HEK293 (cell line): ENCODE data around the gene TARS3.
"Not testable (repeated sequence)": the region's sequence is repeated elsewhere in the genome, so short reads cannot be mapped to it uniquely, and the experiment has no call there.

ENCODE experiments used
- CTCF ChIA-PET: fragments of 350-600 bp; formaldehyde crosslinking; extraction: SDS; loops from one replicate; lab custom pipeline; 2021; ENCODE audit warnings: antibody characterized with exemption; lab: Yijun Ruan, JAX
- POLR2A ChIA-PET: fragments of 300-600 bp; formaldehyde crosslinking; extraction: SDS; loops from one replicate; lab custom pipeline; 2020; ENCODE audit warnings: antibody characterized with exemption, inconsistent platforms; lab: Yijun Ruan, JAX
- H3K27ac ChIP-seq: fragments of 200-500 bp; sonication (Bioruptor generic); 2 replicates; pipeline ENCODE4 v1.5.1; 2014; ENCODE audit warnings: low read depth, low read length, control low read depth, inconsistent platforms; ENCODE audit errors: extremely low read depth
- H3K36me3 ChIP-seq, 2 experiments: fragments of 200-500 bp in 1 of 2; sonication (Bioruptor generic) in 1 of 2; 1 replicate in 1 of 2; 2 replicates in 1 of 2; pipeline ENCODE4 v1.5.1; 2014 to 2017; ENCODE audit warnings: inconsistent platforms in 2 of 2, low read length in 2 of 2; ENCODE audit not compliant: control insufficient read depth in 2 of 2, insufficient read depth in 1 of 2
- H3K4me1 ChIP-seq: fragments of 200-500 bp; sonication (Bioruptor generic); 2 replicates; pipeline ENCODE4 v1.5.1; 2014; ENCODE audit warnings: mild to moderate bottlenecking, low read length, inconsistent platforms; ENCODE audit not compliant: control insufficient read depth, insufficient read depth
- H3K4me3 ChIP-seq: 2 replicates; pipeline ENCODE4 v1.5.1; 2011; ENCODE audit warnings: low read depth, mild to moderate bottlenecking, control low read depth, low read length, moderate library complexity
- H3K9me3 ChIP-seq: fragments of 200-500 bp; sonication (Bioruptor generic); 2 replicates; pipeline ENCODE4 v1.5.1; 2014; ENCODE audit warnings: low read depth, low read length, inconsistent platforms; ENCODE audit not compliant: control insufficient read depth, insufficient read depth
- IKZF3 ChIP-seq: fragments of 450-650 bp; IDR thresholded peaks from 2 replicates; pipeline ENCODE4 v1.5.0; 2018; ENCODE audit warnings: missing biosample characterization, mild to moderate bottlenecking, missing genetic modification characterization, moderate library complexity
- PRDM4 ChIP-seq: fragments of 450-650 bp; formaldehyde crosslinking; IDR thresholded peaks from 2 replicates; pipeline ENCODE4 v1.5.1; 2017; ENCODE audit warnings: missing biosample characterization, missing genetic modification characterization
- ZBTB1 ChIP-seq: fragments of 450-650 bp; formaldehyde crosslinking; IDR thresholded peaks from 2 replicates; pipeline ENCODE4 v1.5.1; 2016; ENCODE audit warnings: missing biosample characterization, missing genetic modification characterization
- ZBTB21 ChIP-seq: fragments of 450-650 bp; formaldehyde crosslinking; IDR thresholded peaks from 2 replicates; pipeline ENCODE4 v1.5.1; 2017; ENCODE audit warnings: missing biosample characterization, missing genetic modification characterization
- ZBTB7A ChIP-seq: fragments of 450-650 bp; formaldehyde crosslinking; IDR thresholded peaks from 2 replicates; pipeline ENCODE4 v1.5.1; 2016; ENCODE audit warnings: low read depth, missing biosample characterization, missing genetic modification characterization
- ZFP3 ChIP-seq: fragments of 450-650 bp; formaldehyde crosslinking; IDR thresholded peaks from 2 replicates; pipeline ENCODE4 v1.5.1; 2016; ENCODE audit warnings: low read depth, missing biosample characterization, missing genetic modification characterization
- ZNF121 ChIP-seq: fragments of 450-650 bp; formaldehyde crosslinking; IDR thresholded peaks from 2 replicates; pipeline ENCODE4 v1.5.1; 2016; ENCODE audit warnings: missing biosample characterization, missing genetic modification characterization
- ZNF148 ChIP-seq: fragments of 450-650 bp; formaldehyde crosslinking; IDR thresholded peaks from 2 replicates; pipeline ENCODE4 v1.5.0; 2017; ENCODE audit warnings: missing biosample characterization, missing genetic modification characterization, borderline replicate concordance
- ZNF488 ChIP-seq: fragments of 450-650 bp; formaldehyde crosslinking; IDR thresholded peaks from 2 replicates; pipeline ENCODE4 v1.5.1; 2016; ENCODE audit warnings: missing biosample characterization, missing genetic modification characterization
- ZNF558 ChIP-seq: fragments of 450-650 bp; formaldehyde crosslinking; IDR thresholded peaks from 2 replicates; pipeline ENCODE4 v1.5.1; 2016; ENCODE audit warnings: missing biosample characterization, missing genetic modification characterization
- ZNF600 ChIP-seq: fragments of 450-650 bp; formaldehyde crosslinking; IDR thresholded peaks from 2 replicates; pipeline ENCODE4 v1.5.1; 2016; ENCODE audit warnings: missing biosample characterization, missing genetic modification characterization
- ZNF610 ChIP-seq: fragments of 450-650 bp; formaldehyde crosslinking; IDR thresholded peaks from 2 replicates; pipeline ENCODE4 v1.5.1; 2016; ENCODE audit warnings: missing biosample characterization, missing genetic modification characterization, borderline replicate concordance
- ZNF624 ChIP-seq: fragments of 450-650 bp; formaldehyde crosslinking; IDR thresholded peaks from 2 replicates; pipeline ENCODE4 v1.5.1; 2017; ENCODE audit warnings: missing biosample characterization, missing genetic modification characterization
- ZNF692 ChIP-seq: fragments of 450-650 bp; formaldehyde crosslinking; IDR thresholded peaks from 2 replicates; pipeline ENCODE4 v1.5.1; 2016; ENCODE audit warnings: missing biosample characterization, missing genetic modification characterization
- ZNF785 ChIP-seq: fragments of 450-650 bp; formaldehyde crosslinking; IDR thresholded peaks from 2 replicates; pipeline ENCODE4 v1.5.1; 2016; ENCODE audit warnings: missing biosample characterization, missing genetic modification characterization
- ZSCAN18 ChIP-seq: fragments of 450-650 bp; formaldehyde crosslinking; IDR thresholded peaks from 2 replicates; pipeline ENCODE4 v1.5.1; 2016; ENCODE audit warnings: missing biosample characterization, missing genetic modification characterization
- ZXDB ChIP-seq: fragments of 450-650 bp; formaldehyde crosslinking; IDR thresholded peaks from 2 replicates; pipeline ENCODE4 v1.5.1; 2016; ENCODE audit warnings: missing biosample characterization, missing genetic modification characterization

Gene TARS3

GRCh38 chr15:101734837-101735236 lies 10.6 kb upstream of the TARS3 start:
- H3K4me1 ChIP-seq, H3K4me3 ChIP-seq, H3K9me3 ChIP-seq, H3K27ac ChIP-seq, POLR2A ChIA-PET, H3K36me3 ChIP-seq: not testable (repeated sequence)
- TF ChIP-seq ZNF558 (tag by site-specific recombination), result peak; percentile 91
- CTCF ChIA-PET, result interaction anchor here (1.6 kb wide), 1 partner anchor 13 kb away, joined by 5 read pairs; no protein-coding TSS in a partner anchor

GRCh38 chr15:101733545-101733944 lies 9.3 kb upstream of the TARS3 start:
- ChIA-PET POLR2A (no interaction called here), CTCF (no interaction called here)
- Histone ChIP-seq H3K9me3 (no peaks in the 10 kb centered on the region), H3K27ac (no peak overlapping the region), H3K36me3 (no peaks in the 10 kb centered on the region), H3K4me1 (peaks cover 2% of the 10 kb centered on the region; the same call in 1 of the 2 replicates), H3K4me3 (no peak overlapping the region)
- TF ChIP-seq ZXDB, result no peak
- no peak for TF ChIP-seq ZNF785
- TF ChIP-seq ZNF610, result no peak
- TF ChIP-seq ZBTB7A (tag by site-specific recombination), result no peak
- TF ChIP-seq ZNF488 (tag by site-specific recombination), result no peak
- no peak for TF ChIP-seq ZNF600 (tag by site-specific recombination)
- TF ChIP-seq ZNF692, result no peak
- no peak for TF ChIP-seq IKZF3 (tag by site-specific recombination)
- TF ChIP-seq ZNF121 (tag by site-specific recombination), result no peak

- no peak overlapping the region for H3K4me3 ChIP-seq
- H3K36me3 ChIP-seq, result no peaks in the 10 kb centered on the region
- CTCF ChIA-PET, result no interaction called here
- H3K9me3 ChIP-seq, result no peaks in the 10 kb centered on the region
- 0 out of 2 replicates have a peak, but pooled peaks cover 2% of the 10 kb centered on the region for H3K4me1 ChIP-seq
- POLR2A ChIA-PET, result no interaction called here
- TF ChIP-seq ZSCAN18 (tag by site-specific recombination) (no peak), ZBTB21 (tag by site-specific recombination) (no peak), PRDM4 (tag by site-specific recombination) (no peak), ZBTB1 (tag by site-specific recombination) (no peak), ZNF148 (tag by site-specific recombination) (no peak), ZNF692 (no peak), ZNF624 (tag by site-specific recombination) (no peak), ZFP3 (tag by site-specific recombination) (no peak)
- H3K27ac ChIP-seq, result no peak overlapping the region
Measured at GRCh38 chr15:101732772-101733171, 8.5 kb upstream of the TARS3 start.
